Rectal smooth muscle tissue (tissue), 1 donor: Measurements from ENCODE around the gene MAP1LC3B.

Experiments
- H3K27ac ChIP-seq: one replicate; pipeline ENCODE4 v1.7.0; 2013; ENCODE audit warnings: low read depth, low read length, inconsistent platforms
- H3K27me3 ChIP-seq: one replicate; pipeline ENCODE4 v1.7.0; 2013; ENCODE audit warnings: low read length; ENCODE audit not compliant: control insufficient read depth, insufficient read depth
- H3K36me3 ChIP-seq: one replicate; pipeline ENCODE4 v1.7.0; 2013; ENCODE audit warnings: low read length; ENCODE audit not compliant: control insufficient read depth, insufficient read depth
- H3K4me1 ChIP-seq: one replicate; pipeline ENCODE4 v1.7.0; 2013; ENCODE audit warnings: low read length; ENCODE audit not compliant: control insufficient read depth, insufficient read depth
- H3K4me3 ChIP-seq: one replicate; pipeline ENCODE4 v1.7.0; 2013; ENCODE audit warnings: low read length
- H3K9ac ChIP-seq: one replicate; pipeline ENCODE4 v1.7.0; 2013; ENCODE audit warnings: low read length

The MAP1LC3B gene

GRCh38 chr16:87437327-87437726 is 45.2 kb downstream of the MAP1LC3B start:
- no peaks in the 10 kb centered on the region for H3K27me3 ChIP-seq
- H3K36me3 ChIP-seq = no peaks in the 10 kb centered on the region
- H3K27ac ChIP-seq = no peak overlapping the region
- no peak overlapping the region for H3K9ac ChIP-seq
- H3K4me1 ChIP-seq = peaks cover 13% of the 10 kb centered on the region
- no peak overlapping the region for H3K4me3 ChIP-seq

GRCh38 chr16:87437911-87438610 is 45.9 kb downstream of the MAP1LC3B start:
- no peaks in the 10 kb centered on the region for H3K27me3 ChIP-seq
- no peaks in the 10 kb centered on the region for H3K36me3 ChIP-seq
- no peak overlapping the region for H3K4me3 ChIP-seq
- H3K9ac ChIP-seq = no peak overlapping the region
- H3K4me1 ChIP-seq = peaks cover 13% of the 10 kb centered on the region
- no peak overlapping the region for H3K27ac ChIP-seq

GRCh38 chr16:87438611-87438985 is 46.5 kb downstream of the MAP1LC3B start:
- Histone ChIP-seq H3K4me1 (peaks cover 13% of the 10 kb centered on the region), H3K4me3 (no peak overlapping the region), H3K27me3 (no peaks in the 10 kb centered on the region), H3K9ac (no peak overlapping the region), H3K27ac (no peak overlapping the region), H3K36me3 (no peaks in the 10 kb centered on the region)

GRCh38 chr16:87439926-87440325 is 47.8 kb downstream of the MAP1LC3B start:
- Histone ChIP-seq H3K27ac (no peak overlapping the region), H3K36me3 (no peaks in the 10 kb centered on the region), H3K4me1 (peaks cover 13% of the 10 kb centered on the region), H3K27me3 (no peaks in the 10 kb centered on the region), H3K4me3 (no peak overlapping the region), H3K9ac (no peak overlapping the region)

GRCh38 chr16:87441886-87442580 is 49.9 kb downstream of the MAP1LC3B start:
- Histone ChIP-seq H3K27me3 (no peaks in the 10 kb centered on the region), H3K9ac (no peak overlapping the region), H3K4me1 (peaks cover 3% of the 10 kb centered on the region), H3K4me3 (no peak overlapping the region), H3K27ac (no peak overlapping the region), H3K36me3 (no peaks in the 10 kb centered on the region)

GRCh38 chr16:87442581-87442966 is 50.4 kb downstream of the MAP1LC3B start:
- Histone ChIP-seq H3K4me1 (peaks cover 6% of the 10 kb centered on the region), H3K9ac (no peak overlapping the region), H3K27me3 (no peaks in the 10 kb centered on the region), H3K36me3 (peaks cover under 1% of the 10 kb centered on the region), H3K27ac (no peak overlapping the region), H3K4me3 (no peak overlapping the region)

- H3K27ac ChIP-seq = no peak overlapping the region
- peaks cover 6% of the 10 kb centered on the region for H3K4me1 ChIP-seq
- H3K9ac ChIP-seq = no peak overlapping the region
- peaks cover 3% of the 10 kb centered on the region for H3K36me3 ChIP-seq
- no peak overlapping the region for H3K4me3 ChIP-seq
- no peaks in the 10 kb centered on the region for H3K27me3 ChIP-seq
These were observed 50.9 kb downstream of the MAP1LC3B start for GRCh38 chr16:87443016-87443415.

GRCh38 chr16:87443964-87444363 is 51.8 kb downstream of the MAP1LC3B start:
- Histone ChIP-seq H3K4me1 (peaks cover 9% of the 10 kb centered on the region), H3K27me3 (no peaks in the 10 kb centered on the region), H3K9ac (no peak overlapping the region), H3K27ac (no peak overlapping the region), H3K36me3 (peaks cover 3% of the 10 kb centered on the region), H3K4me3 (no peak overlapping the region)

- Histone ChIP-seq H3K27me3 (no peaks in the 10 kb centered on the region), H3K36me3 (peaks cover 3% of the 10 kb centered on the region), H3K4me3 (no peak overlapping the region), H3K4me1 (peaks cover 9% of the 10 kb centered on the region), H3K9ac (no peak overlapping the region), H3K27ac (no peak overlapping the region)
These were observed 53.4 kb downstream of the MAP1LC3B start for GRCh38 chr16:87445486-87445885.

GRCh38 chr16:87446479-87446878 is 54.3 kb downstream of the MAP1LC3B start:
- H3K4me1 ChIP-seq = peaks cover 9% of the 10 kb centered on the region
- H3K36me3 ChIP-seq = peaks cover 4% of the 10 kb centered on the region
- H3K27me3 ChIP-seq = no peaks in the 10 kb centered on the region
- H3K9ac ChIP-seq = no peak overlapping the region
- no peak overlapping the region for H3K4me3 ChIP-seq
- H3K27ac ChIP-seq = peak overlapping the region; percentile 48

- Histone ChIP-seq H3K4me3 (no peak overlapping the region), H3K27me3 (no peaks in the 10 kb centered on the region), H3K4me1 (peaks cover 9% of the 10 kb centered on the region), H3K9ac (no peak overlapping the region), H3K27ac (peak overlapping the region; percentile 56), H3K36me3 (peaks cover 8% of the 10 kb centered on the region)
These were observed 55.2 kb downstream of the MAP1LC3B start for GRCh38 chr16:87447323-87447722.

GRCh38 chr16:87448866-87449265 is 56.7 kb downstream of the MAP1LC3B start:
- no peak overlapping the region for H3K27ac ChIP-seq
- no peak overlapping the region for H3K4me3 ChIP-seq
- H3K9ac ChIP-seq = no peak overlapping the region
- peaks cover 8% of the 10 kb centered on the region for H3K36me3 ChIP-seq
- H3K4me1 ChIP-seq = peaks cover 9% of the 10 kb centered on the region
- no peaks in the 10 kb centered on the region for H3K27me3 ChIP-seq
